Glutamatergic neuron (in vitro differentiated cells): ENCODE data around the gene ENPP7. TPM values are rescaled to one million over a fixed set of nuclear protein-coding genes. Genes with fewer than 3 reads are reported as not detected.

Source experiments
- DNase-seq: peaks from one replicate; pipeline ENCODE4 v3.0.0; 2022
- H3K27ac Mint-ChIP-seq: one replicate; pipeline ENCODE4 v1.8.0; 2020; ENCODE audit warnings: mild to moderate bottlenecking, mixed read lengths, inconsistent platforms; ENCODE audit not compliant: unreplicated experiment
- H3K27me3 Mint-ChIP-seq: one replicate; pipeline ENCODE4 v1.8.0; 2020; ENCODE audit warnings: mild to moderate bottlenecking, moderate library complexity, mixed read lengths, inconsistent platforms; ENCODE audit not compliant: unreplicated experiment
- H3K36me3 Mint-ChIP-seq: one replicate; pipeline ENCODE4 v1.8.0; 2020; ENCODE audit warnings: mild to moderate bottlenecking, mixed read lengths, inconsistent platforms; ENCODE audit not compliant: unreplicated experiment
- H3K4me1 Mint-ChIP-seq: one replicate; pipeline ENCODE4 v1.8.0; 2020; ENCODE audit warnings: mild to moderate bottlenecking, low read depth, mixed read lengths, inconsistent platforms; ENCODE audit not compliant: unreplicated experiment
- H3K4me3 Mint-ChIP-seq: one replicate; pipeline ENCODE4 v1.8.0; 2020; ENCODE audit warnings: mild to moderate bottlenecking, mixed read lengths, inconsistent platforms; ENCODE audit not compliant: unreplicated experiment
- H3K9me3 Mint-ChIP-seq: one replicate; pipeline ENCODE4 v1.8.0; 2020; ENCODE audit warnings: mild to moderate bottlenecking, moderate library complexity, mixed read lengths, inconsistent platforms; ENCODE audit not compliant: unreplicated experiment
- CTCF ChIP-seq: fragments of 200-600 bp; sonication (generic); IDR thresholded peaks from one replicate; pipeline ENCODE4 v1.5.0; 2021; ENCODE audit not compliant: partially characterized antibody, unreplicated experiment
- total RNA-seq: library from RNA; stranded (reverse); fragmentation: NEBNext Ultra II Directional; extraction: Animal tissue kit (Norgen Biotek cat#: 25700); gene quantifications from one replicate; pipeline ENCODE4 v1.2.1, GENCODE V29; 2021; ENCODE audit not compliant: unreplicated experiment

The ENPP7 gene
- total RNA-seq, 1 donor from 2014 or later = not detected

GRCh38 chr17:79732254-79732653, 1.5 kb downstream of the ENPP7 start:
- no peak overlapping the region for H3K4me3 Mint-ChIP-seq
- no peaks in the 10 kb centered on the region for H3K36me3 Mint-ChIP-seq
- H3K9me3 Mint-ChIP-seq = peaks cover 8% of the 10 kb centered on the region
- DNase-seq = no peak
- no peak for TF ChIP-seq CTCF
- H3K27me3 Mint-ChIP-seq = peaks cover 5% of the 10 kb centered on the region
- no peak overlapping the region for H3K27ac Mint-ChIP-seq
- no peaks in the 10 kb centered on the region for H3K4me1 Mint-ChIP-seq

- Mint-ChIP-seq H3K4me3 (no peak overlapping the region), H3K27me3 (peaks cover 5% of the 10 kb centered on the region), H3K36me3 (no peaks in the 10 kb centered on the region), H3K4me1 (no peaks in the 10 kb centered on the region), H3K27ac (no peak overlapping the region), H3K9me3 (peaks cover 6% of the 10 kb centered on the region)
- TF ChIP-seq CTCF = no peak
- DNase-seq = no peak
Measured at GRCh38 chr17:79732804-79733691, 2.3 kb downstream of the ENPP7 start.

GRCh38 chr17:79733692-79734070, 2.9 kb downstream of the ENPP7 start:
- Mint-ChIP-seq H3K27me3 (peaks cover 5% of the 10 kb centered on the region), H3K36me3 (no peaks in the 10 kb centered on the region), H3K9me3 (peaks cover 6% of the 10 kb centered on the region), H3K4me3 (no peak overlapping the region), H3K4me1 (no peaks in the 10 kb centered on the region), H3K27ac (no peak overlapping the region)
- DNase-seq = no peak
- no peak for TF ChIP-seq CTCF

GRCh38 chr17:79735096-79735495, 4.4 kb downstream of the ENPP7 start:
- Mint-ChIP-seq H3K27me3 (peaks cover 8% of the 10 kb centered on the region), H3K27ac (no peak overlapping the region), H3K9me3 (peaks cover 3% of the 10 kb centered on the region), H3K36me3 (no peaks in the 10 kb centered on the region), H3K4me3 (no peak overlapping the region), H3K4me1 (no peaks in the 10 kb centered on the region)
- no peak for DNase-seq
- no peak for TF ChIP-seq CTCF
